Measurements from ENCODE around the gene FDPS.

FDPS gene

DNA sequence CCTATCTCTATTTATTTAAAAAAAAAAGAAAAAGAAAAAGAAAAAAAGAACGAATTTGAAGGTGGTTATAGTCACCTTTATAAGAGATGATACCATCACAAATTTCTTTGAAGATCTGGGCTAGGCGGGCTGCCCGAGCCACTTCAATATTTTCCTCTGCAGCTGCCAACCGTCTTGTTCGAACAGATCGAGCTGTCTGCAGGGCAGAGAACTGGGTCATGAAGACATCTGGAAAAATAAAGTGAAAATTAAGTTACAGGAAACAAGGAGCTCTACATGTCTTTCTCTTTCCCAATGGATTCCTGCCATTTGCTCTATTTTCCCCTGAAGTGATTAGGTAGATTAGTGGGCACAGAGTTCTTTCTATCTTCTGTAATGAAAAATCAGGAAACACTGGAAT lies 44.0 kb downstream of the FDPS start:
- H3K4me3 ChIP-seq (ENCODE audit: low read depth, low read length), result no peak overlapping the region

DNA sequence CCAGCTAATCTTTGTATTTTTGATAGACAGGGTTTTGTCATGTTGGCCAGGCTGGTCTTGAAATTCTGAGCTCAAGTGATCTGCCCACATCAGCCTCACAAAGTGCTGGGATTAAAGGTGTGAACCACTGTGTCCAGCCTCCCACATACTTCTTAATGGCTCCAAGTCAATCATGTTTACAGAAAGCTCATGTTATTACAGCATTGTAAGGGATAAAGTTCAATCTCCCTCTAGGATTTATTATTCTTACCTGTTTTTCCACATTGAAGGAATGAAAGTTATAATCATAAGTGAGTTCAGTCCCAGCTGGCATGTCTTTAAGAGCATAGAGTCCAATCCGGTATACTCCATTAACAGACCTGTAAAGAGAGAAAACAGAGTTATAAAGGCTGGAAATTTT lies 51.4 kb downstream of the FDPS start:
- H3K4me3 ChIP-seq (ENCODE audit: low read depth, low read length), result no peak overlapping the region
